ENCODE data around the gene HRH1. TPM values are rescaled to one million over a fixed set of nuclear protein-coding genes. Genes with fewer than 3 reads are reported as not detected.
"Not testable (repeated sequence)": the region's sequence is repeated elsewhere in the genome, so short reads cannot be mapped to it uniquely, and the experiment has no call there.

The HRH1 gene
- total RNA-seq, 1 donor from 2014 or later = 14.6 TPM

- peak; percentile 95 for DNase-seq (ENCODE audit: low read depth, low spot score)
These were observed 47.1 kb downstream of the HRH1 start for GRCh38 chr3:11201251-11202019.

GRCh38 chr3:11203961-11204360 is 49.7 kb downstream of the HRH1 start:
- no peak for DNase-seq (ENCODE audit: low read depth, low spot score)

- DNase-seq (ENCODE audit: low read depth, low spot score) = no peak
These were observed 50.5 kb downstream of the HRH1 start for GRCh38 chr3:11204697-11205348.

GRCh38 chr3:11205881-11206280 is 51.6 kb downstream of the HRH1 start:
- not testable (repeated sequence) for DNase-seq (ENCODE audit: low read depth, low spot score)

- DNase-seq (ENCODE audit: low read depth, low spot score) = no peak
These were observed 52.0 kb downstream of the HRH1 start for GRCh38 chr3:11206316-11206715.

GRCh38 chr3:11206953-11207352 is 52.7 kb downstream of the HRH1 start:
- no peak for DNase-seq (ENCODE audit: low read depth, low spot score)

GRCh38 chr3:11211531-11212298 is 57.4 kb downstream of the HRH1 start:
- DNase-seq (ENCODE audit: low read depth, low spot score) = no peak

GRCh38 chr3:11212299-11212608 is 58.0 kb downstream of the HRH1 start:
- DNase-seq (ENCODE audit: low read depth, low spot score) = no peak

- DNase-seq (ENCODE audit: low read depth, low spot score) = no peak
These were observed 58.5 kb downstream of the HRH1 start for GRCh38 chr3:11212784-11213183.

GRCh38 chr3:11213810-11214450 is 59.6 kb downstream of the HRH1 start:
- no peak for DNase-seq (ENCODE audit: low read depth, low spot score)

- no peak for DNase-seq (ENCODE audit: low read depth, low spot score)
These were observed 60.2 kb downstream of the HRH1 start for GRCh38 chr3:11214451-11214978.

GRCh38 chr3:11217370-11217769 is 63.1 kb downstream of the HRH1 start:
- DNase-seq (ENCODE audit: low read depth, low spot score) = not testable (repeated sequence)

- DNase-seq (ENCODE audit: low read depth, low spot score) = no peak
These were observed 65.9 kb downstream of the HRH1 start for GRCh38 chr3:11220230-11220629.

GRCh38 chr3:11221818-11222415 is 67.6 kb downstream of the HRH1 start:
- no peak for DNase-seq (ENCODE audit: low read depth, low spot score)

GRCh38 chr3:11224010-11224409 is 69.7 kb downstream of the HRH1 start:
- DNase-seq (ENCODE audit: low read depth, low spot score) = no peak

GRCh38 chr3:11224870-11225229 is 70.6 kb downstream of the HRH1 start:
- DNase-seq (ENCODE audit: low read depth, low spot score) = no peak

GRCh38 chr3:11226042-11226370 is 71.7 kb downstream of the HRH1 start:
- no peak for DNase-seq (ENCODE audit: low read depth, low spot score)

GRCh38 chr3:11228041-11228440 is 73.7 kb downstream of the HRH1 start:
- DNase-seq (ENCODE audit: low read depth, low spot score) = no peak

GRCh38 chr3:11230125-11230524 is 75.8 kb downstream of the HRH1 start:
- no peak for DNase-seq (ENCODE audit: low read depth, low spot score)

GRCh38 chr3:11230832-11231231 is 76.5 kb downstream of the HRH1 start:
- no peak for DNase-seq (ENCODE audit: low read depth, low spot score)

GRCh38 chr3:11235385-11235784 is 81.1 kb downstream of the HRH1 start:
- DNase-seq (ENCODE audit: low read depth, low spot score) = no peak

All from pulmonary artery endothelial cell (primary cell).